SJSA1 (cell line): ENCODE results near the gene ADI1. TPM values are rescaled to one million over a fixed set of nuclear protein-coding genes. Genes with fewer than 3 reads are reported as not detected.
A peak's percentile ranks its signal among the peaks of the same experiment; 100 is the strongest.
"Not testable (repeated sequence)": the region's sequence is repeated elsewhere in the genome, so short reads cannot be mapped to it uniquely, and the experiment has no call there.

ENCODE experiments used
- DNase-seq, 2 experiments: peaks; one replicate each; pipeline ENCODE4 v3.0.0-alpha.2; 2015 to 2020; ENCODE audit warnings: low spot score in 2 of 2, low read depth in 1 of 2
- H3K27ac ChIP-seq: fragments of 250-450 bp; sonication (Bioruptor Pico); 2 replicates; pipeline ENCODE4 v1.5.1; 2020; ENCODE audit warnings: mild to moderate bottlenecking, moderate library complexity
- H3K27me3 ChIP-seq: fragments of 250-450 bp; sonication (Bioruptor Pico); replicated peaks from 2 replicates; pipeline ENCODE4 v1.5.1; 2020; ENCODE audit warnings: mild to moderate bottlenecking, moderate library complexity
- H3K36me3 ChIP-seq: fragments of 250-450 bp; sonication (Bioruptor Pico); 2 replicates; pipeline ENCODE4 v1.5.1; 2020; ENCODE audit warnings: mild to moderate bottlenecking
- H3K4me1 ChIP-seq: fragments of 250-450 bp; sonication (Bioruptor Pico); replicated peaks from 2 replicates; pipeline ENCODE4 v1.6.1; 2021; ENCODE audit warnings: mild to moderate bottlenecking
- H3K4me3 ChIP-seq: fragments of 250-450 bp; sonication (Bioruptor Pico); 2 replicates; pipeline ENCODE4 v1.5.1; 2020; ENCODE audit warnings: mild to moderate bottlenecking
- H3K9me3 ChIP-seq: fragments of 250-450 bp; sonication (Bioruptor Pico); replicated peaks from 2 replicates; pipeline ENCODE4 v1.5.1; 2020; ENCODE audit warnings: mild to moderate bottlenecking
- total RNA-seq: library from RNA; depleted of rRNA; stranded (reverse); fragments of >200 nt; shearing (Covaris generic); gene quantifications from 2 replicates; pipeline ENCODE4 v1.2.3, GENCODE V29; 2014

ADI1 gene
- total RNA-seq, 1 experiment from 2014 or later: 78.2 TPM

- DNase-seq: no peak
- Histone ChIP-seq H3K27me3 (no peaks in the 10 kb centered on the region), H3K36me3 (peaks cover 14% of the 10 kb centered on the region; the same call in 1 of the 2 replicates), H3K27ac (no peak overlapping the region), H3K4me1 (peaks cover 12% of the 10 kb centered on the region), H3K4me3 (no peak overlapping the region), H3K9me3 (no peaks in the 10 kb centered on the region)
Measured at GRCh38 chr2:3494984-3495666, 24.2 kb downstream of the ADI1 start.

- no peaks in the 10 kb centered on the region for H3K27me3 ChIP-seq
- no peak overlapping the region for H3K4me3 ChIP-seq
- no peaks in the 10 kb centered on the region for H3K9me3 ChIP-seq
- peaks cover 12% of the 10 kb centered on the region for H3K4me1 ChIP-seq
- DNase-seq: no peak
- 0 out of 2 replicates have a peak, but pooled peaks cover 5% of the 10 kb centered on the region for H3K36me3 ChIP-seq
- H3K27ac ChIP-seq: no peak overlapping the region
Measured at GRCh38 chr2:3493615-3494007, 25.7 kb downstream of the ADI1 start.

- Histone ChIP-seq H3K27ac (no peak overlapping the region), H3K4me1 (peaks cover 12% of the 10 kb centered on the region), H3K27me3 (no peaks in the 10 kb centered on the region), H3K9me3 (no peaks in the 10 kb centered on the region), H3K36me3 (0 out of 2 replicates have a peak, but pooled peaks cover 5% of the 10 kb centered on the region), H3K4me3 (no peak overlapping the region)
- DNase-seq: no peak
Measured at GRCh38 chr2:3492951-3493614, 26.2 kb downstream of the ADI1 start.

GRCh38 chr2:3492475-3492787 is 26.9 kb downstream of the ADI1 start:
- not testable (repeated sequence) for H3K27me3 ChIP-seq, H3K9me3 ChIP-seq, H3K4me3 ChIP-seq, DNase-seq, H3K27ac ChIP-seq, H3K36me3 ChIP-seq
- H3K4me1 ChIP-seq: peaks cover 12% of the 10 kb centered on the region

GRCh38 chr2:3491716-3492474 is 27.4 kb downstream of the ADI1 start:
- Histone ChIP-seq H3K4me3 (no peak overlapping the region), H3K36me3 (0 out of 2 replicates have a peak, but pooled peaks cover 1% of the 10 kb centered on the region), H3K27me3 (no peaks in the 10 kb centered on the region), H3K9me3 (0 out of 2 replicates have a peak, but pooled peaks cover 2% of the 10 kb centered on the region), H3K27ac (no peak overlapping the region), H3K4me1 (peaks cover 12% of the 10 kb centered on the region)
- peak in 1 of 2 experiments; percentile 40 for DNase-seq

GRCh38 chr2:3491306-3491705 is 28.0 kb downstream of the ADI1 start:
- DNase-seq: peak in 1 of 2 experiments; percentile 14
- Histone ChIP-seq H3K36me3 (peaks cover under 1% of the 10 kb centered on the region; the same call in 1 of the 2 replicates), H3K4me1 (peaks cover 12% of the 10 kb centered on the region), H3K27ac (no peak overlapping the region), H3K27me3 (no peaks in the 10 kb centered on the region), H3K4me3 (no peak overlapping the region), H3K9me3 (0 out of 2 replicates have a peak, but pooled peaks cover 4% of the 10 kb centered on the region)

GRCh38 chr2:3490191-3491170 is 28.9 kb downstream of the ADI1 start:
- peaks cover 12% of the 10 kb centered on the region for H3K4me1 ChIP-seq
- no peak overlapping the region for H3K4me3 ChIP-seq
- 0 out of 2 replicates have a peak, but pooled peaks cover 4% of the 10 kb centered on the region for H3K9me3 ChIP-seq
- H3K27ac ChIP-seq: no peak overlapping the region
- H3K36me3 ChIP-seq: peaks cover 6% of the 10 kb centered on the region; the same call in 1 of the 2 replicates
- no peaks in the 10 kb centered on the region for H3K27me3 ChIP-seq
- peak; percentile 30 to 60 for DNase-seq

GRCh38 chr2:3489764-3490115 is 29.6 kb downstream of the ADI1 start:
- Histone ChIP-seq H3K4me3 (no peak overlapping the region), H3K36me3 (peaks cover 6% of the 10 kb centered on the region; the same call in 1 of the 2 replicates), H3K9me3 (0 out of 2 replicates have a peak, but pooled peaks cover 4% of the 10 kb centered on the region), H3K27me3 (no peaks in the 10 kb centered on the region), H3K27ac (no peak overlapping the region), H3K4me1 (peaks cover 12% of the 10 kb centered on the region)
- no peak for DNase-seq

- Histone ChIP-seq H3K27me3 (no peaks in the 10 kb centered on the region), H3K27ac (no peak overlapping the region), H3K9me3 (0 out of 2 replicates have a peak, but pooled peaks cover 4% of the 10 kb centered on the region), H3K4me1 (peaks cover 12% of the 10 kb centered on the region), H3K4me3 (no peak overlapping the region), H3K36me3 (peaks cover 6% of the 10 kb centered on the region; the same call in 1 of the 2 replicates)
- DNase-seq: peak in 1 of 2 experiments; percentile 41
Measured at GRCh38 chr2:3488855-3489763, 30.2 kb downstream of the ADI1 start.

GRCh38 chr2:3488061-3488531 is 31.2 kb downstream of the ADI1 start:
- Histone ChIP-seq H3K9me3 (0 out of 2 replicates have a peak, but pooled peaks cover 4% of the 10 kb centered on the region), H3K4me3 (no peak overlapping the region), H3K27me3 (no peaks in the 10 kb centered on the region), H3K27ac (no peak overlapping the region), H3K36me3 (peaks cover 6% of the 10 kb centered on the region; the same call in 1 of the 2 replicates), H3K4me1 (peaks cover 12% of the 10 kb centered on the region)
- DNase-seq: peak in 1 of 2 experiments; percentile 24

GRCh38 chr2:3487432-3487831 is 31.9 kb downstream of the ADI1 start:
- H3K4me1 ChIP-seq: peaks cover 12% of the 10 kb centered on the region
- H3K27ac ChIP-seq: no peak overlapping the region
- peaks cover 8% of the 10 kb centered on the region; the same call in 1 of the 2 replicates for H3K36me3 ChIP-seq
- H3K27me3 ChIP-seq: no peaks in the 10 kb centered on the region
- no peak overlapping the region for H3K4me3 ChIP-seq
- 0 out of 2 replicates have a peak, but pooled peaks cover 4% of the 10 kb centered on the region for H3K9me3 ChIP-seq
- peak in 1 of 2 experiments; percentile 36 for DNase-seq

GRCh38 chr2:3487028-3487425 is 32.3 kb downstream of the ADI1 start:
- H3K27ac ChIP-seq: no peak overlapping the region
- H3K36me3 ChIP-seq: peaks cover 12% of the 10 kb centered on the region; the same call in 1 of the 2 replicates
- no peak overlapping the region for H3K4me3 ChIP-seq
- peaks cover 12% of the 10 kb centered on the region for H3K4me1 ChIP-seq
- peak in 1 of 2 experiments; percentile 21 for DNase-seq
- no peaks in the 10 kb centered on the region for H3K27me3 ChIP-seq
- H3K9me3 ChIP-seq: 0 out of 2 replicates have a peak, but pooled peaks cover 4% of the 10 kb centered on the region
